H1 (cell line): ENCODE measurements around the gene MPRIP. TPM values are rescaled to one million over a fixed set of nuclear protein-coding genes. Genes with fewer than 3 reads are reported as not detected.

Experiments
- CTCF ChIA-PET: fragments of 300-600 bp; sonication (Branson Sonifier 250); formaldehyde crosslinking; loops from one replicate; lab custom pipeline; 2021; ENCODE audit not compliant: partially characterized antibody; lab: Charles Lee
- POLR2A ChIA-PET: fragments of 300-600 bp; sonication (Branson Sonifier 250); formaldehyde crosslinking; loops from one replicate; lab custom pipeline; 2021; ENCODE audit warnings: inconsistent platforms; ENCODE audit not compliant: partially characterized antibody; lab: Charles Lee
- DNase-seq, 2 experiments: peaks; one replicate each; pipeline versions ENCODE4 v3.0.0 to v3.0.0-alpha.2; 2010 to 2022; ENCODE audit warnings: low spot score in 2 of 2, low read depth in 1 of 2, mixed read lengths in 1 of 2
- FAIRE-seq: peaks from 2 replicates; lab custom pipeline; 2011; peaks lifted over from hg19 to GRCh38; lab: Jason Lieb, UNC
- H2AFZ ChIP-seq: 2 replicates; pipeline ENCODE4 v1.8.1; 2012; ENCODE audit warnings: low read length, inconsistent platforms
- H2AK5ac ChIP-seq: 2 replicates; pipeline ENCODE4 v1.6.1; 2013; ENCODE audit warnings: low read depth, low read length
- H2BK120ac ChIP-seq: replicated peaks from 2 replicates; pipeline ENCODE3; 2013; ENCODE audit warnings: low read depth, low read length, inconsistent platforms
- H2BK12ac ChIP-seq: 2 replicates; pipeline ENCODE4 v1.6.1; 2013; ENCODE audit warnings: low read depth, low read length
- H2BK15ac ChIP-seq: 2 replicates; pipeline ENCODE4 v1.6.1; 2013; ENCODE audit warnings: low read length
- H2BK20ac ChIP-seq: 2 replicates; pipeline ENCODE4 v1.6.1; 2013; ENCODE audit warnings: low read length
- H2BK5ac ChIP-seq: 2 replicates; pipeline ENCODE4 v1.6.1; 2013; ENCODE audit warnings: low read depth, low read length
- H3K14ac ChIP-seq: 2 replicates; pipeline ENCODE4 v1.6.1; 2013; ENCODE audit warnings: inconsistent platforms; ENCODE audit not compliant: insufficient read length
- H3K18ac ChIP-seq: 2 replicates; pipeline ENCODE4 v1.6.1; 2013; ENCODE audit warnings: low read length; ENCODE audit errors: extremely low read depth
- H3K23ac ChIP-seq: 2 replicates; pipeline ENCODE4 v1.6.1; 2013; ENCODE audit warnings: inconsistent platforms; ENCODE audit not compliant: insufficient read length
- H3K23me2 ChIP-seq: 2 replicates; pipeline ENCODE4 v1.6.1; 2013; ENCODE audit warnings: low read depth, low read length
- H3K27ac ChIP-seq: 2 replicates; pipeline ENCODE4 v1.6.1; 2011; ENCODE audit warnings: low read depth, low read length, inconsistent platforms
- H3K27me3 ChIP-seq, 4 experiments: replicated peaks in 1 of 4; 1 replicate in 1 of 4; 2 replicates in 3 of 4; pipeline versions ENCODE4 v1.6.1 to v1.8.1; 2011 to 2013; ENCODE audit warnings: low read length in 3 of 4, mild to moderate bottlenecking in 3 of 4, inconsistent platforms in 2 of 4, mixed read lengths in 2 of 4, moderate library complexity in 1 of 4; ENCODE audit not compliant: control insufficient read depth in 3 of 4, insufficient read depth in 3 of 4; ENCODE audit errors: extremely low read depth in 1 of 4
- H3K36me3 ChIP-seq, 4 experiments: 2 replicates each; pipeline versions ENCODE4 v1.6.1 to v1.8.1; 2011 to 2013; ENCODE audit warnings: mild to moderate bottlenecking in 4 of 4, low read length in 3 of 4, moderate library complexity in 2 of 4, control low read depth in 1 of 4, inconsistent platforms in 1 of 4; ENCODE audit not compliant: insufficient read depth in 4 of 4, control insufficient read depth in 2 of 4
- H3K4ac ChIP-seq: replicated peaks from 2 replicates; pipeline ENCODE3; 2013; ENCODE audit warnings: low read length, low read depth, mixed read lengths, inconsistent platforms; ENCODE audit not compliant: insufficient read length
- H3K4me1 ChIP-seq, 4 experiments: replicated peaks in 1 of 4; 1 replicate in 1 of 4; 2 replicates in 3 of 4; pipeline versions ENCODE4 v1.6.1 to v1.8.1; 2011 to 2013; ENCODE audit warnings: low read length in 3 of 4, inconsistent platforms in 2 of 4, mixed read lengths in 1 of 4; ENCODE audit not compliant: insufficient read depth in 4 of 4, control insufficient read depth in 3 of 4
- H3K4me2 ChIP-seq, 2 experiments: 2 replicates each; pipeline versions ENCODE4 v1.6.1 to v1.8.1; 2011 to 2013; ENCODE audit warnings: low read depth in 2 of 2, low read length in 2 of 2, control low read depth in 1 of 2, inconsistent platforms in 1 of 2, mild to moderate bottlenecking in 1 of 2; ENCODE audit not compliant: insufficient read depth in 1 of 2
- H3K4me3 ChIP-seq, 4 experiments: fragments of 200-600, 300-600 bp in 1 of 4; sonication (generic), shearing (Covaris generic), sonication (Bioruptor Twin) in 1 of 4; 2 replicates each; pipeline versions ENCODE4 v1.5.1 to v1.8.1; 2011 to 2016; ENCODE audit warnings: low read length in 4 of 4, low read depth in 3 of 4, control low read depth in 2 of 4, inconsistent platforms in 2 of 4, mild to moderate bottlenecking in 2 of 4, mixed read lengths in 1 of 4, moderate library complexity in 1 of 4; ENCODE audit not compliant: insufficient read depth in 2 of 4; ENCODE audit errors: extremely low read depth in 1 of 4
- H3K56ac ChIP-seq: replicated peaks from 2 replicates; pipeline ENCODE3; 2013; ENCODE audit warnings: low read depth, mild to moderate bottlenecking, mixed read lengths, low read length, inconsistent platforms; ENCODE audit not compliant: insufficient read length
- H3K79me1 ChIP-seq: 2 replicates; pipeline ENCODE4 v1.6.1; 2013; ENCODE audit warnings: low read depth, low read length, control low read depth
- H3K79me2 ChIP-seq, 2 experiments: 2 replicates each; pipeline versions ENCODE4 v1.6.1 to v1.8.1; 2012 to 2013; ENCODE audit warnings: low read length in 2 of 2, mild to moderate bottlenecking in 2 of 2, inconsistent platforms in 1 of 2; ENCODE audit not compliant: insufficient read depth in 2 of 2, control insufficient read depth in 1 of 2
- H3K9ac ChIP-seq, 4 experiments: replicated peaks in 1 of 4; 1 replicate in 1 of 4; 2 replicates in 3 of 4; pipeline versions ENCODE4 v1.6.1 to v1.8.1; 2011 to 2013; ENCODE audit warnings: low read depth in 3 of 4, low read length in 3 of 4, control low read depth in 2 of 4, mild to moderate bottlenecking in 2 of 4, moderate library complexity in 2 of 4, inconsistent platforms in 1 of 4; ENCODE audit errors: extremely low read depth in 1 of 4
- H3K9me3 ChIP-seq, 2 experiments: 2 replicates each; pipeline versions ENCODE4 v1.6.1 to v1.8.1; 2012 to 2013; ENCODE audit warnings: mild to moderate bottlenecking in 2 of 2, moderate library complexity in 2 of 2, control low read depth in 1 of 2, inconsistent platforms in 1 of 2, low read depth in 1 of 2, low read length in 1 of 2, mixed read lengths in 1 of 2; ENCODE audit not compliant: insufficient read depth in 2 of 2
- H4K20me1 ChIP-seq, 2 experiments: replicated peaks in 1 of 2; 2 replicates each; pipeline versions ENCODE3 to v1.8.1; 2011 to 2013; ENCODE audit warnings: inconsistent platforms in 2 of 2, low read length in 2 of 2, mild to moderate bottlenecking in 1 of 2; ENCODE audit not compliant: insufficient read depth in 2 of 2, control insufficient read depth in 1 of 2
- H4K5ac ChIP-seq: 2 replicates; pipeline ENCODE4 v1.6.1; 2013; ENCODE audit warnings: low read length, low read depth, mixed read lengths, inconsistent platforms; ENCODE audit not compliant: insufficient read length
- H4K8ac ChIP-seq: 2 replicates; pipeline ENCODE4 v1.8.0; 2013; ENCODE audit warnings: mild to moderate bottlenecking, moderate library complexity, low read length, inconsistent platforms; ENCODE audit not compliant: insufficient read depth; ENCODE audit errors: extremely low read depth
- H4K91ac ChIP-seq: replicated peaks from 2 replicates; pipeline ENCODE3; 2013; ENCODE audit warnings: low read length, mixed read lengths, inconsistent platforms; ENCODE audit not compliant: insufficient read length
- WGBS, 2 experiments: shearing (Covaris generic) in 1 of 2; methylation state at CpG; one replicate each; pipeline versions ENCODE4 v1.1.6 to v1.1.7; 2013 to 2015; ENCODE audit warnings: low lambda C conversion rate in 2 of 2, mixed read lengths in 2 of 2, inconsistent platforms in 1 of 2, low coverage in 1 of 2, missing lambda C conversion rate in 1 of 2; ENCODE audit not compliant: insufficient replicate concordance in 2 of 2, insufficient coverage in 1 of 2, insufficient read length in 1 of 2; ENCODE audit errors: extremely low coverage in 1 of 2, missing lambda C conversion rate in 1 of 2; 5-methylcytosine and 5-hydroxymethylcytosine counted together
- polyA plus RNA-seq, 7 experiments: library from polyadenylated mRNA; depleted of rRNA in 3 of 7; stranded (reverse) in 5 of 7; unstranded in 2 of 7; fragments of >200 nt in 5 of 7; fragments of 200-250 nt in 2 of 7; gene quantifications; 1 replicate in 5 of 7; 2 replicates in 1 of 7; 4 replicates in 1 of 7; pipeline versions ENCODE4 v1.2.1 to v1.2.3, GENCODE V29; 2011 to 2013; ENCODE audit warnings: missing spikeins in 2 of 7, mixed read lengths in 2 of 7
- total RNA-seq: library from RNA; stranded (reverse); fragmentation: NEBNext Ultra II Directional; extraction: Animal tissue kit (Norgen Biotek cat#: 25700); gene quantifications from 2 replicates; pipeline ENCODE4 v1.2.1, GENCODE V29; 2021

The MPRIP gene
- total and polyA plus RNA-seq, 2 of the 8 experiments (the other 6 are each of a cell fraction or from before 2014, with no cell fraction given), result 48.6 to 146 TPM

DNA sequence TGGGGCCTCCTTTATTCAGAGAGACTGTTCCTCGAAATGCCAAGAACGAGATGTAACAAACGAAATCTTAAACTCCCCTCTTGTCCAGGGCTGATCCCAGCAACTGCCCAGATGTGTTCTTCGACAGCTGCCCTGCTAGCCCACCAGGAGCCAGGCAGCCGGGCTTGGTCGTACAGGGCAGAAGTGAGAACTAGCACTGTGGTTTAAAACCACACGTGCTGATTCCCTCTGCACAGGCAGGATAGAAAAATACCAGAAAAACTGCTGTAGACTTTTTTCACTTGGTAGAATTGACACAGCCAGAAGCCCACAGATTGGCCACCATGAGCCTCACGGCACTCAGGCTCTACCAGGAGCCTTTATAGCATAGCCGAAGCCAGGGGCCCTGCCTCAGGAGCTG is 130.7 kb downstream of the MPRIP start:
- peaks cover 0 to 11% of the 10 kb centered on the region in 2 experiments for H4K20me1 ChIP-seq
- H3K79me2 ChIP-seq, result no peaks in the 10 kb centered on the region
- CTCF ChIA-PET, result interaction anchor here (1.1 to 2.9 kb wide), 7 partner anchors 11 to 31 kb away, joined by 3 to 16 read pairs (median 4); no protein-coding TSS in a partner anchor
- H2BK20ac ChIP-seq, result no peak overlapping the region
- H2BK5ac ChIP-seq, result no peak overlapping the region
- no peaks in the 10 kb centered on the region for H3K23me2 ChIP-seq
- H3K4me2 ChIP-seq, result no peak overlapping the region
- no peak overlapping the region for H3K56ac ChIP-seq
- H4K91ac ChIP-seq, result no peak overlapping the region
- FAIRE-seq (no peak), DNase-seq (no peak)
- H3K23ac ChIP-seq, result no peak overlapping the region
- H3K4me1 ChIP-seq, result no peaks in the 10 kb centered on the region
- H2AK5ac ChIP-seq, result no peak overlapping the region
- no peak overlapping the region for H3K18ac ChIP-seq
- POLR2A ChIA-PET, result interaction anchor here (0.7 kb wide), 1 partner anchor 54 kb away, joined by 4 read pairs; no protein-coding TSS in a partner anchor
- H3K9me3 ChIP-seq, result no peaks in the 10 kb centered on the region
- no peak overlapping the region for H2BK120ac ChIP-seq
- H3K4me3 ChIP-seq, result no peak overlapping the region
- no peaks in the 10 kb centered on the region for H3K79me1 ChIP-seq
- no peak overlapping the region for H3K27ac ChIP-seq
- H3K4ac ChIP-seq, result no peak overlapping the region
- H2BK15ac ChIP-seq, result no peak overlapping the region
- H2AFZ ChIP-seq, result no peak overlapping the region
- WGBS, 2 experiments, result 93% methylated on average over 9 of the region's 9 CpGs; no CpG with 5 or more reads in 1 of the 2 experiments
- no peaks in the 10 kb centered on the region for H3K27me3 ChIP-seq
- no peak overlapping the region for H4K5ac ChIP-seq
- no peak overlapping the region for H4K8ac ChIP-seq
- H2BK12ac ChIP-seq, result no peak overlapping the region
- peaks cover 3 to 29% (median 20%) of the 10 kb centered on the region in 4 experiments; a peak in 7 of 8 replicates for H3K36me3 ChIP-seq
- no peak overlapping the region for H3K14ac ChIP-seq
- H3K9ac ChIP-seq, result no peak overlapping the region
